ENCODE results near the gene SMIM35. TPM values are rescaled to one million over a fixed set of nuclear protein-coding genes. Genes with fewer than 3 reads are reported as not detected.

SMIM35 gene
- total RNA-seq, 3 donors from 2014 or later, result not detected

DNA sequence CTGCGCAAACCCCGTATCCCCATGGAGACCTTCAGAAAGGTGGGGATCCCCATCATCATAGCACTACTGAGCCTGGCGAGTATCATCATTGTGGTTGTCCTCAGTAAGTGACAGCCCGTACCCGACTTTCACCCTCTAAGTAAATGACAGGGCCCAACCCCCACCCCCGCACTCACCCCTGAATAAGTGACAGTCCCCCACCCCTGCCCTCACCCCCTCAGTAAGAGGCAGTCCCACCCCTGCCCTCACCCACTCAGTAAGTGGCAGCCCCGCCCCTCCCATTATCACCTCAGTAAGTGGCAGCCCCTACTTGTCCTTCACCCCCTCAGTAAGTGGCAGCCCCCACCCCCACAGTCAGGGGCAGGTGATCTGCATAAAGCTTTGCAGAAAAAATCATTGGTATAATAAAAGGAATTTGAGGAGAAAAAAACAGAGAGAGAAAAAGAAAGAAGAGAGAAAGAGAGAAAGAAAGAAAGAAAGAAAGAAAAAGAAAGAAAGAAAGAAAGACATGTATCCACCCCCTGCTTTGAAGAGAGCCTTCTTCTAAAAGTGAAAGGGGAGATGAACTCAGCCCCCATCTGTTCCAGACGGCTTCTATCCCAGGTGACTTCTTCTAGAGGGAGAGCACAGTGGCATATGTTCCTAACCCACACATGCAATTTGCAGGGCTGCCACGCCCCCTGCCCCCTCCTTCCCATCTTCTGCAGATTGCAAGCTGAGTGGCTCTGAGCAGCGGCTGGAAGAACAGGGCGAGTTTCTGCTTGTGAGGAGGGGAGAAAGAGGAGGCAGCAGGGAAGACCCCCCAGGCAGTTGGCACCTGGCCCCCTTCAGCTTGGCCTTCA, 12.5 kb upstream of the SMIM35 start:
- intact Hi-C loops (cut with DNase I; ENCODE audit: low total_unique reads), result no loop called here
- Histone ChIP-seq H3K4me3 (no peak overlapping the region), H3K4me1 (no peaks in the 10 kb centered on the region), H3K27ac (no peak overlapping the region), H3K36me3 (no peaks in the 10 kb centered on the region), H3K27me3 (no peaks in the 10 kb centered on the region), H3K9me3 (no peaks in the 10 kb centered on the region)
- no peak for DNase-seq (ENCODE audit: low spot score in 2 of 2)
- TF ChIP-seq POLR2A (IDR thresholded peaks at IDR 0.05), result no peak
- no peak for TF ChIP-seq POLR2AphosphoS5 (IDR thresholded peaks at IDR 0.05)
- TF ChIP-seq, protein P1, sequence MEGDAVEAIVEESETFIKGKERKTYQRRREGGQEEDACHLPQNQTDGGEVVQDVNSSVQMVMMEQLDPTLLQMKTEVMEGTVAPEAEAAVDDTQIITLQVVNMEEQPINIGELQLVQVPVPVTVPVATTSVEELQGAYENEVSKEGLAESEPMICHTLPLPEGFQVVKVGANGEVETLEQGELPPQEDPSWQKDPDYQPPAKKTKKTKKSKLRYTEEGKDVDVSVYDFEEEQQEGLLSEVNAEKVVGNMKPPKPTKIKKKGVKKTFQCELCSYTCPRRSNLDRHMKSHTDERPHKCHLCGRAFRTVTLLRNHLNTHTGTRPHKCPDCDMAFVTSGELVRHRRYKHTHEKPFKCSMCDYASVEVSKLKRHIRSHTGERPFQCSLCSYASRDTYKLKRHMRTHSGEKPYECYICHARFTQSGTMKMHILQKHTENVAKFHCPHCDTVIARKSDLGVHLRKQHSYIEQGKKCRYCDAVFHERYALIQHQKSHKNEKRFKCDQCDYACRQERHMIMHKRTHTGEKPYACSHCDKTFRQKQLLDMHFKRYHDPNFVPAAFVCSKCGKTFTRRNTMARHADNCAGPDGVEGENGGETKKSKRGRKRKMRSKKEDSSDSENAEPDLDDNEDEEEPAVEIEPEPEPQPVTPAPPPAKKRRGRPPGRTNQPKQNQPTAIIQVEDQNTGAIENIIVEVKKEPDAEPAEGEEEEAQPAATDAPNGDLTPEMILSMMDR (IDR thresholded peaks at IDR 0.05), result no peak

GRCh38 chr11:118095967-118096367, 9.2 kb upstream of the SMIM35 start:
- Histone ChIP-seq H3K4me3 (no peak overlapping the region), H3K27me3 (no peaks in the 10 kb centered on the region), H3K4me1 (no peaks in the 10 kb centered on the region), H3K27ac (no peak overlapping the region), H3K36me3 (no peaks in the 10 kb centered on the region), H3K9me3 (no peaks in the 10 kb centered on the region)
- DNase-seq (ENCODE audit: low spot score in 2 of 2), result no peak
- TF ChIP-seq POLR2A (IDR thresholded peaks at IDR 0.05), result no peak
- no peak for TF ChIP-seq POLR2AphosphoS5 (IDR thresholded peaks at IDR 0.05)
- intact Hi-C loops (cut with DNase I; ENCODE audit: low total_unique reads), result no loop called here

DNA sequence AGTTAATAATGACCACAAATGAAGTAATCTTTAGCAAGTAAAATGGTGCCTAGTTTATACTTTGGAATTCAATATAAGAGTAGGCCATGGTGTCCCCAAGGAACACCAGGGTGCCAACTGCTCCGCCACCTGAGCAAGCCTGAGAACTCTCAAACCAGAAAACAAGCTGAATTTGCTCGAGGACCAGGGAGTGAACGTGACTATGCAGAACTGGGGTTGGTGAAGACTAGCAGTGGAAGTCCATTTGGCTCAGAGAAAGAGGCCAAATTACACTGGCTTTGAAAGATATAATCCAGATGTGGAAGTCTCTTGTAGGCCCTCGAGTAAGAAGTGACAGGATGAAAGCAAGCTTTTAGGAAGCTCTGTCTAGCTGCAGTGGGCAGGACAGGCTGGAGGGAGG, 8.7 kb upstream of the SMIM35 start:
- Histone ChIP-seq H3K4me1 (no peaks in the 10 kb centered on the region), H3K27me3 (no peaks in the 10 kb centered on the region), H3K4me3 (no peak overlapping the region), H3K27ac (no peak overlapping the region), H3K36me3 (no peaks in the 10 kb centered on the region), H3K9me3 (no peaks in the 10 kb centered on the region)
- TF ChIP-seq POLR2A (IDR thresholded peaks at IDR 0.05) (no peak), POLR2AphosphoS5 (IDR thresholded peaks at IDR 0.05) (no peak)
- TF ChIP-seq, protein P1 (IDR thresholded peaks at IDR 0.05), result no peak
- no peak for DNase-seq (ENCODE audit: low spot score in 2 of 2)
- intact Hi-C loops (cut with DNase I; ENCODE audit: low total_unique reads), result no loop called here

DNA sequence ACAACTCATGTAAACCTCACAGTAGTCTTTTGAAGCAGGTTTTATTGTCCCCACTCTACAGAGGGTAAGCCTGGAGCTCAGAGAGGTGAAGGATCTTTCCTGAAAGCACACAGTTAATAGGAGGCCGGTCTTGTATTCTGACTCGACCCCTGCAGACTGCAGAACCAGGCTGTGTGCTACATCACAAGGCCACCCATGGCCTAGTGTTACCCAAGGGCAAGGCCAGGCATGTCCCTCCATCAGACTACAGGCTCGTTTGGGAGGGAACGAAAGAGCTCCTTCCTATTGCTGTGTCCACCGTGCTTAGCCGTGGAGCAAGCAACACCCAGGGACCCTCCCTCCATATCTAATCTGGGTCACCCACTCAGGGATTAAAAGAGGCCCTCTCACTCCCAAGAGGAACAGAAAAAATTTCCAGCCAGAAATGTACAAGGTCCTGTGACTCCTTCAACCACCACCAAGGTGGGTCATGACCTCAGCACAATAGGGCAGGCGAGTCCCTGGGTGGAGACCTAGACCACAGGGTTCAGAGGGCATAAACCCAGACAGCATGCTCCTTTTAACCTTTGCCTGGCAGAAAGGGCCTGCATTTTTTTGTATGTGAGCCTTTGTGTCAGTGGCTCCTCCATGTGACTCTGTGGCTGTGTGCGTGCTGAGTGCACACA, 6.3 kb upstream of the SMIM35 start:
- Histone ChIP-seq H3K4me3 (no peak overlapping the region), H3K27me3 (no peaks in the 10 kb centered on the region), H3K27ac (no peak overlapping the region), H3K4me1 (no peaks in the 10 kb centered on the region), H3K36me3 (no peaks in the 10 kb centered on the region), H3K9me3 (no peaks in the 10 kb centered on the region)
- intact Hi-C loops (cut with DNase I; ENCODE audit: low total_unique reads), result no loop called here
- no peak for DNase-seq (ENCODE audit: low spot score in 2 of 2)
- TF ChIP-seq POLR2AphosphoS5 (IDR thresholded peaks at IDR 0.05) (no peak), POLR2A (IDR thresholded peaks at IDR 0.05) (no peak)
- TF ChIP-seq, protein P1 (IDR thresholded peaks at IDR 0.05), result no peak

- Histone ChIP-seq H3K27me3 (no peaks in the 10 kb centered on the region), H3K4me1 (no peaks in the 10 kb centered on the region), H3K9me3 (peaks cover 2 to 5% of the 10 kb centered on the region in 2 donors), H3K36me3 (no peaks in the 10 kb centered on the region), H3K27ac (no peak overlapping the region), H3K4me3 (no peak overlapping the region)
- no peak for TF ChIP-seq POLR2A (IDR thresholded peaks at IDR 0.05)
- TF ChIP-seq, protein P1 (IDR thresholded peaks at IDR 0.05), result no peak
- no peak for TF ChIP-seq POLR2AphosphoS5 (IDR thresholded peaks at IDR 0.05)
- DNase-seq (ENCODE audit: low spot score in 2 of 2), result no peak
- intact Hi-C loops (cut with DNase I; ENCODE audit: low total_unique reads), result no loop called here
Measured at GRCh38 chr11:118091690-118092089, 4.9 kb upstream of the SMIM35 start.

Data from breast epithelium (tissue), 4 donors.